K562 (cell line): ENCODE results near the gene YBEY. TPM values are rescaled to one million over a fixed set of nuclear protein-coding genes. Genes with fewer than 3 reads are reported as not detected.

Experiments used
- ATAC-seq: fragments of 200-7000 bp; cut with Tn5 transposase; 3 replicates; pipeline ENCODE4 v1.9.1; 2020; ENCODE audit warnings: moderate library complexity
- BruUV-seq: library from RNA; stranded (reverse); fragments of 400-500 nt; replicated peaks from 2 replicates; lab custom pipeline; 2021; lab: Mats Ljungman, UMichigan
- CTCF ChIA-PET: fragments of 300-600 bp; formaldehyde crosslinking; extraction: SDS; loops from one replicate; lab custom pipeline; 2021; ENCODE audit warnings: low intra/inter-chr PET ratio; lab: Yijun Ruan, JAX
- POLR2A ChIA-PET: fragments of 300-600, 350-650 bp; sonication (Branson Sonifier 250); formaldehyde crosslinking; extraction: SDS; loops from one replicate; lab custom pipeline; 2021; ENCODE audit warnings: antibody characterized with exemption, inconsistent platforms; lab: Yijun Ruan, JAX
- DNase-seq, 4 experiments: peaks; one replicate each; pipeline versions ENCODE4 v3.0.0 to v3.0.0-alpha.2; 2011 to 2018; ENCODE audit warnings: low spot score in 3 of 4, mixed read lengths in 3 of 4; ENCODE audit errors: extremely low read depth in 1 of 4
- FAIRE-seq: peaks from 2 replicates; lab custom pipeline; 2011; peaks lifted over from hg19 to GRCh38; lab: Jason Lieb, UNC
- H2AFZ ChIP-seq: 2 replicates; pipeline ENCODE4 v1.6.0; 2011; ENCODE audit warnings: low read depth, low read length, control low read depth, inconsistent platforms
- H3K27ac ChIP-seq: fragments of 200-600 bp; 3 replicates; pipeline ENCODE4 v1.8.0; 2011; ENCODE audit warnings: low read depth, mild to moderate bottlenecking, control low read depth, inconsistent platforms, low read length, moderate library complexity, mixed read lengths; ENCODE audit errors: extremely low read depth
- H3K27me3 ChIP-seq, 2 experiments: fragments of 300-600 bp in 1 of 2; 2 replicates in 1 of 2; 3 replicates in 1 of 2; pipeline versions ENCODE4 v1.6.0 to v1.8.0; 2011; ENCODE audit warnings: inconsistent platforms in 2 of 2, low read length in 2 of 2, mild to moderate bottlenecking in 1 of 2, mixed read lengths in 1 of 2, moderate library complexity in 1 of 2; ENCODE audit not compliant: control insufficient read depth in 2 of 2, insufficient read depth in 2 of 2
- H3K36me3 ChIP-seq: fragments of 300-600 bp; 3 replicates; pipeline ENCODE4 v1.8.0; 2011; ENCODE audit warnings: mild to moderate bottlenecking, low read length, inconsistent platforms; ENCODE audit not compliant: control insufficient read depth, insufficient read depth
- H3K4me1 ChIP-seq, 2 experiments: fragments of 200-600 bp in 1 of 2; replicated peaks in 1 of 2; 2 replicates in 1 of 2; 3 replicates in 1 of 2; pipeline versions ENCODE4 v1.5.1 to v1.8.0; 2011; ENCODE audit warnings: inconsistent platforms in 2 of 2, low read length in 2 of 2, mild to moderate bottlenecking in 1 of 2, mixed read lengths in 1 of 2, moderate library complexity in 1 of 2; ENCODE audit not compliant: control insufficient read depth in 2 of 2, insufficient read depth in 2 of 2
- H3K4me2 ChIP-seq: 2 replicates; pipeline ENCODE4 v1.6.1; 2011; ENCODE audit warnings: low read length, control low read depth, inconsistent platforms, mixed read lengths; ENCODE audit not compliant: insufficient read depth
- H3K4me3 ChIP-seq: fragments of 200-600 bp; sonication (generic), shearing (Covaris generic); 2 replicates; pipeline ENCODE4 v1.5.1; 2016; ENCODE audit warnings: control low read depth, inconsistent platforms
- H3K79me2 ChIP-seq: fragments of 200-600 bp; 3 replicates; pipeline ENCODE4 v1.8.0; 2011; ENCODE audit warnings: low read length, inconsistent platforms; ENCODE audit not compliant: control insufficient read depth, insufficient read depth
- H3K9ac ChIP-seq, 2 experiments: 2 replicates each; pipeline versions ENCODE4 v1.6.0 to v1.6.1; 2011; ENCODE audit warnings: low read depth in 2 of 2, low read length in 2 of 2, control low read depth in 1 of 2, inconsistent platforms in 1 of 2, mild to moderate bottlenecking in 1 of 2, mixed read lengths in 1 of 2; ENCODE audit not compliant: insufficient read depth in 1 of 2
- H3K9me1 ChIP-seq: one replicate; pipeline ENCODE4 v1.6.0; 2011; ENCODE audit warnings: inconsistent platforms, mild to moderate bottlenecking, low read length, moderate library complexity; ENCODE audit not compliant: control insufficient read depth, insufficient read depth
- H3K9me3 ChIP-seq: replicated peaks from 2 replicates; pipeline ENCODE4 v1.5.1; 2011; ENCODE audit warnings: low read depth, low read length, inconsistent platforms; ENCODE audit not compliant: control insufficient read depth, insufficient read depth
- H4K20me1 ChIP-seq: replicated peaks from 2 replicates; pipeline ENCODE4 v1.6.1; 2011; ENCODE audit warnings: low read length, inconsistent platforms, mixed read lengths; ENCODE audit not compliant: control insufficient read depth, insufficient read depth
- CEBPB ChIP-seq: fragments of 450-650 bp; IDR thresholded peaks from 2 replicates; pipeline ENCODE4 v1.6.1; 2016; ENCODE audit warnings: missing genetic modification characterization, missing compliant biosample characterization
- ELK1 ChIP-seq: sonication (generic); formaldehyde crosslinking; IDR thresholded peaks from 2 replicates; pipeline ENCODE4 v1.8.1; 2022; ENCODE audit warnings: missing genetic modification reagents
- ETV5 ChIP-seq: sonication (generic); formaldehyde crosslinking; IDR thresholded peaks from 2 replicates; pipeline ENCODE4 v1.4.0; 2020; ENCODE audit warnings: low read depth, mild to moderate bottlenecking, missing genetic modification reagents
- HDGF ChIP-seq: fragments of 450-650 bp; IDR thresholded peaks from 2 replicates; pipeline ENCODE4 v1.6.1; 2016
- NCOA6 ChIP-seq: fragments of 450-650 bp; IDR thresholded peaks from 2 replicates; pipeline ENCODE4 v1.6.1; 2017; ENCODE audit warnings: mild to moderate bottlenecking
- NFRKB ChIP-seq: fragments of 450-650 bp; IDR thresholded peaks from 2 replicates; pipeline ENCODE4 v1.6.1; 2016; ENCODE audit warnings: low read depth
- PHF8 ChIP-seq: fragments of 200-600 bp; sonication (generic); IDR thresholded peaks from 2 replicates; pipeline ENCODE4 v1.6.1; 2012; ENCODE audit warnings: mixed run types, mild to moderate bottlenecking, inconsistent platforms, low read length, moderate library complexity, borderline replicate concordance
- POLR2A ChIP-seq: fragments of 450-650 bp; conservative IDR thresholded peaks from 2 replicates; pipeline ENCODE4 v1.6.1; 2016
- POLR2B ChIP-seq: fragments of 450-650 bp; IDR thresholded peaks from 2 replicates; pipeline ENCODE4 v1.6.1; 2018; ENCODE audit warnings: low read depth; ENCODE audit not compliant: partially characterized antibody
- RBFOX2 ChIP-seq: fragments of 200-400 bp; formaldehyde crosslinking; IDR thresholded peaks from 2 replicates; pipeline ENCODE4 v1.6.1; 2017; ENCODE audit warnings: low read depth, mild to moderate bottlenecking, low read length, moderate library complexity
- SUPT5H ChIP-seq: fragments of 450-650 bp; IDR thresholded peaks from 2 replicates; pipeline ENCODE4 v1.6.1; 2016
- ZBTB26 ChIP-seq: fragments of 450-650 bp; formaldehyde crosslinking; IDR thresholded peaks from 2 replicates; pipeline ENCODE4 v1.4.0; 2022; ENCODE audit warnings: missing genetic modification characterization
- ZBTB7A ChIP-seq: IDR thresholded peaks from 2 replicates; pipeline ENCODE4 v1.6.1; 2011; ENCODE audit warnings: low read depth, mild to moderate bottlenecking, low read length, moderate library complexity, borderline replicate concordance; ENCODE audit not compliant: control insufficient read depth
- ZNF165 ChIP-seq: fragments of 250-450 bp; sonication (Bioruptor Pico); IDR thresholded peaks from 2 replicates; pipeline ENCODE4 v1.4.0; 2020; ENCODE audit warnings: borderline replicate concordance
- WGBS: fragments of 100-300 bp; shearing (Covaris generic); methylation state at CpG from one replicate; pipeline ENCODE4 v1.1.6; 2016; ENCODE audit warnings: low coverage, mixed read lengths; ENCODE audit not compliant: insufficient coverage; ENCODE audit errors: missing lambda C conversion rate; 5-methylcytosine and 5-hydroxymethylcytosine counted together
- in situ Hi-C: fragments of 300-500 bp; cut with MboI; formaldehyde crosslinking; loops from 4 replicates; pipeline ENCODE4 v1.15.0; 2018; ENCODE audit warnings: inconsistent platforms, mixed read lengths
- intact Hi-C: fragments of 100-400 bp; cut with micrococcal nuclease; formaldehyde crosslinking; loops from 2 replicates; pipeline ENCODE4 v1.14.2; 2022
- polyA plus RNA-seq, 8 experiments: library from polyadenylated mRNA; depleted of rRNA in 4 of 8; stranded (reverse) in 5 of 8; unstranded in 3 of 8; fragments of >200 nt; fragmentation: Nextera tagmentation in 2 of 8; fragmentation: Illumina TruSeq in 1 of 8; extraction: Ambion mirVana in 2 of 8; extraction: Trizol in 1 of 8; gene quantifications; 2 replicates each; pipeline versions ENCODE4 v1.2.1 to v1.2.3, GENCODE V29; 2011 to 2014; ENCODE audit warnings: inconsistent platforms in 1 of 8, missing spikeins in 1 of 8
- total RNA-seq, 7 experiments: library from RNA; depleted of rRNA in 6 of 7; stranded (reverse); fragments of >200 nt in 6 of 7; fragmentation: Illumina TruSeq in 2 of 7; extraction: Trizol in 2 of 7; gene quantifications; 2 replicates each; pipeline versions ENCODE4 v1.2.1 to v1.2.3, GENCODE V29; 2011 to 2021; ENCODE audit warnings: low replicate concordance in 1 of 7
- TF ChIP-seq, protein P1 (sequence below): sonication (generic); formaldehyde crosslinking; IDR thresholded peaks from 2 replicates; pipeline ENCODE4 v1.8.0; 2023; ENCODE audit warnings: mild to moderate bottlenecking, missing genetic modification reagents

YBEY gene
- total and polyA plus RNA-seq, 9 of the 15 experiments (the other 6 are each of a cell fraction or from before 2014, with no cell fraction given) = 6.4 to 28.0 (median 12.4) TPM

GRCh38 chr21:46294647-46295176 lies 8.6 kb downstream of the YBEY start (continued):
- TF ChIP-seq ELK1 (CRISPR knock-in tag) (no peak), NCOA6 (no peak)

DNA sequence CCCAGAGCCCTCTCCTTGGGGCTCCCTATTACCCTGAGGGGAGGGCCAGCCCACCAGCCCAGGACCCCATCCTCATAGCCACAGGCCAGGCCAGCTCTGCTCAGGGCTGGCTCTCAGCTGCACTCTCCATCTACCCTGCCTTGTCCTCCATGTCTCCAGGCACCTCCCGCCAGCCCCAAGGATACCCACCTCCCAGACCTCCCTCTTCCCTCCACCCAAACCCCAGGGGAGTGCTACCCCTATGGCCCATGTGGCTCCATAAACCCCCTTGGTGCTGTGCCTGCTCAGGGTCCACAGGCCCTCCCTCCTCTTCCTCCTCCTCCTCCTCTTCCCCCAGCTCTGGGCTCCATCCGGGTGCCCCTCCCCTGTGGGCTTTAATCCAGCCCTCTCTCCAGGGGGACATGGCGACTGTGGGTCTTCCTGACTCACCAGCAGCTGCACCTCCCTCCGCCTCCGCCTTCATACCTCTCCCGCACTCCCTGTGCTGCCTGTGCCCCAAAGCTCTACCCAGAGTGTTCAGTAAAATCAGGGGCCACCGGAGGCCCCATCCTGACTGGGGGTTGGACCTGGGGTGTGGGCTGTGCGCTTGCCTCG lies 9.1 kb downstream of the YBEY start:
- Histone ChIP-seq H3K9me1 (no peaks in the 10 kb centered on the region), H3K27ac (peak overlapping the region; percentile 67), H3K9ac (peak overlapping the region; percentile 21 to 78; a peak in 3 of 4 replicates), H3K36me3 (peaks cover 27% of the 10 kb centered on the region; the same call in 2 of the 3 replicates), H3K4me1 (peaks cover 11 to 31% of the 10 kb centered on the region in 2 experiments), H3K9me3 (0 out of 2 replicates have a peak, but pooled peaks cover 2% of the 10 kb centered on the region), H2AFZ (peak overlapping the region; percentile 32), H3K79me2 (no peaks in the 10 kb centered on the region), H3K4me3 (no peak overlapping the region), H3K4me2 (peak overlapping the region; percentile 40; the same call in 1 of the 2 replicates), H4K20me1 (no peaks in the 10 kb centered on the region), H3K27me3 (no peaks in the 10 kb centered on the region)
- ChIA-PET CTCF (no interaction called here), POLR2A (interaction anchor here (0.6 kb wide), 2 partner anchors 43 to 58 kb away, joined by 3 to 4 read pairs; no protein-coding TSS in a partner anchor)
- no TSS peak for BruUV-seq
- 46% methylated on average over 7 of the region's 9 CpGs for WGBS
- no peak for FAIRE-seq
- in situ Hi-C loops = no loop called here
- intact Hi-C loops = no loop called here
- peak; percentile 62 for ATAC-seq
- peak in 3 of 4 experiments; percentile 59 to 70 (median 64) for DNase-seq
- TF ChIP-seq RBFOX2 = peak; percentile 7; the same call in 1 of the 2 replicates
- peak; percentile 30; the same call in 1 of the 2 replicates for TF ChIP-seq ZBTB7A
- TF ChIP-seq ZBTB26 = 0 out of 2 replicates have a peak, but pooled peaks have one; percentile 39
- peak; percentile 46; the same call in 1 of the 2 replicates for TF ChIP-seq SUPT5H
- peak; percentile 2; the same call in 1 of the 2 replicates for TF ChIP-seq PHF8
- TF ChIP-seq ETV5 (CRISPR knock-in tag) = 0 out of 2 replicates have a peak, but pooled peaks have one; percentile 32
- TF ChIP-seq ZNF165 (CRISPR knock-in tag) = no peak
- peak; percentile 44; the same call in 1 of the 2 replicates for TF ChIP-seq POLR2A
- no peak for TF ChIP-seq CEBPB
- TF ChIP-seq NFRKB = peak; percentile 10; the same call in 1 of the 2 replicates
- TF ChIP-seq, protein P1, sequence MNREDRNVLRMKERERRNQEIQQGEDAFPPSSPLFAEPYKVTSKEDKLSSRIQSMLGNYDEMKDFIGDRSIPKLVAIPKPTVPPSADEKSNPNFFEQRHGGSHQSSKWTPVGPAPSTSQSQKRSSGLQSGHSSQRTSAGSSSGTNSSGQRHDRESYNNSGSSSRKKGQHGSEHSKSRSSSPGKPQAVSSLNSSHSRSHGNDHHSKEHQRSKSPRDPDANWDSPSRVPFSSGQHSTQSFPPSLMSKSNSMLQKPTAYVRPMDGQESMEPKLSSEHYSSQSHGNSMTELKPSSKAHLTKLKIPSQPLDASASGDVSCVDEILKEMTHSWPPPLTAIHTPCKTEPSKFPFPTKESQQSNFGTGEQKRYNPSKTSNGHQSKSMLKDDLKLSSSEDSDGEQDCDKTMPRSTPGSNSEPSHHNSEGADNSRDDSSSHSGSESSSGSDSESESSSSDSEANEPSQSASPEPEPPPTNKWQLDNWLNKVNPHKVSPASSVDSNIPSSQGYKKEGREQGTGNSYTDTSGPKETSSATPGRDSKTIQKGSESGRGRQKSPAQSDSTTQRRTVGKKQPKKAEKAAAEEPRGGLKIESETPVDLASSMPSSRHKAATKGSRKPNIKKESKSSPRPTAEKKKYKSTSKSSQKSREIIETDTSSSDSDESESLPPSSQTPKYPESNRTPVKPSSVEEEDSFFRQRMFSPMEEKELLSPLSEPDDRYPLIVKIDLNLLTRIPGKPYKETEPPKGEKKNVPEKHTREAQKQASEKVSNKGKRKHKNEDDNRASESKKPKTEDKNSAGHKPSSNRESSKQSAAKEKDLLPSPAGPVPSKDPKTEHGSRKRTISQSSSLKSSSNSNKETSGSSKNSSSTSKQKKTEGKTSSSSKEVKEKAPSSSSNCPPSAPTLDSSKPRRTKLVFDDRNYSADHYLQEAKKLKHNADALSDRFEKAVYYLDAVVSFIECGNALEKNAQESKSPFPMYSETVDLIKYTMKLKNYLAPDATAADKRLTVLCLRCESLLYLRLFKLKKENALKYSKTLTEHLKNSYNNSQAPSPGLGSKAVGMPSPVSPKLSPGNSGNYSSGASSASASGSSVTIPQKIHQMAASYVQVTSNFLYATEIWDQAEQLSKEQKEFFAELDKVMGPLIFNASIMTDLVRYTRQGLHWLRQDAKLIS (CRISPR knock-in tag) = no peak
- 0 out of 2 replicates have a peak, but pooled peaks have one; percentile 68 for TF ChIP-seq HDGF
- peak; percentile 26 for TF ChIP-seq POLR2B
